ENCODE results near the gene IL1RAPL2.

GRCh38 chrX:105703876-105704275 lies 1137.9 kb downstream of the IL1RAPL2 start:
- TF ChIP-seq CTCF (IDR thresholded peaks at IDR 0.05), result no peak
- TF ChIP-seq POLR2A (IDR thresholded peaks at IDR 0.05; ENCODE audit: low read length), result no peak
- TF ChIP-seq, protein P1, sequence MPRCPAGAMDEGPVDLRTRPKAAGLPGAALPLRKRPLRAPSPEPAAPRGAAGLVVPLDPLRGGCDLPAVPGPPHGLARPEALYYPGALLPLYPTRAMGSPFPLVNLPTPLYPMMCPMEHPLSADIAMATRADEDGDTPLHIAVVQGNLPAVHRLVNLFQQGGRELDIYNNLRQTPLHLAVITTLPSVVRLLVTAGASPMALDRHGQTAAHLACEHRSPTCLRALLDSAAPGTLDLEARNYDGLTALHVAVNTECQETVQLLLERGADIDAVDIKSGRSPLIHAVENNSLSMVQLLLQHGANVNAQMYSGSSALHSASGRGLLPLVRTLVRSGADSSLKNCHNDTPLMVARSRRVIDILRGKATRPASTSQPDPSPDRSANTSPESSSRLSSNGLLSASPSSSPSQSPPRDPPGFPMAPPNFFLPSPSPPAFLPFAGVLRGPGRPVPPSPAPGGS (IDR thresholded peaks at IDR 0.05), result no peak
- no peak for TF ChIP-seq RFX5 (IDR thresholded peaks at IDR 0.05)
- TF ChIP-seq FOXS1 (CRISPR knock-in tag; IDR thresholded peaks at IDR 0.05), result no peak
